Activated B cell treated with CpG ODN at 0.5 μM for 24 hours (primary cell): Measurements from ENCODE around the gene ZNF780B. TPM values are rescaled to one million over a fixed set of nuclear protein-coding genes. Genes with fewer than 3 reads are reported as not detected.
"Not testable (repeated sequence)": the region's sequence is repeated elsewhere in the genome, so short reads cannot be mapped to it uniquely, and the experiment has no call there.

ENCODE experiments used
- ATAC-seq: fragments of 200-7000 bp; cut with Tn5 transposase; one replicate; pipeline ENCODE4 v1.10.0; 2021; ENCODE audit warnings: low read depth, mild to moderate bottlenecking, moderate library complexity
- CTCF ChIA-PET: fragments of 350-600 bp; sonication (Branson Sonifier 250); formaldehyde crosslinking; loops from one replicate; lab custom pipeline; 2021; ENCODE audit warnings: antibody characterized with exemption; lab: Charles Lee
- POLR2A ChIA-PET: fragments of 350-600 bp; sonication (Branson Sonifier 250); formaldehyde crosslinking; loops from one replicate; lab custom pipeline; 2021; ENCODE audit warnings: antibody characterized with exemption; lab: Charles Lee
- DNase-seq: peaks from one replicate; pipeline ENCODE4 v3.0.0; 2022
- H3K27ac Mint-ChIP-seq: one replicate; pipeline ENCODE4 v1.8.0; 2020; ENCODE audit warnings: mixed read lengths
- H3K27me3 Mint-ChIP-seq: one replicate; pipeline ENCODE4 v1.8.0; 2021; ENCODE audit warnings: mixed read lengths
- H3K36me3 Mint-ChIP-seq: one replicate; pipeline ENCODE4 v1.8.0; 2021; ENCODE audit warnings: low read depth, mixed read lengths
- H3K4me1 Mint-ChIP-seq: one replicate; pipeline ENCODE4 v1.8.0; 2021; ENCODE audit warnings: mixed read lengths
- H3K4me3 Mint-ChIP-seq: one replicate; pipeline ENCODE4 v1.8.0; 2020; ENCODE audit warnings: mild to moderate bottlenecking, mixed read lengths
- H3K9me3 Mint-ChIP-seq: one replicate; pipeline ENCODE4 v1.8.0; 2020; ENCODE audit warnings: mixed read lengths
- intact Hi-C: fragments of 100-400 bp; cut with micrococcal nuclease; formaldehyde crosslinking; loops from one replicate; pipeline ENCODE4 v1.15.1; 2024
- total RNA-seq: library from RNA; stranded (reverse); gene quantifications from 2 replicates; pipeline ENCODE4 v1.2.3, GENCODE V29; 2022
- TF ChIP-seq, protein P1 (sequence below): fragments of 200-600 bp; IDR thresholded peaks from one replicate; pipeline ENCODE4 v1.8.0; 2022; ENCODE audit warnings: antibody characterized with exemption, mild to moderate bottlenecking

The ZNF780B gene
- total RNA-seq, 1 donor from 2014 or later = 51.1 TPM

DNA sequence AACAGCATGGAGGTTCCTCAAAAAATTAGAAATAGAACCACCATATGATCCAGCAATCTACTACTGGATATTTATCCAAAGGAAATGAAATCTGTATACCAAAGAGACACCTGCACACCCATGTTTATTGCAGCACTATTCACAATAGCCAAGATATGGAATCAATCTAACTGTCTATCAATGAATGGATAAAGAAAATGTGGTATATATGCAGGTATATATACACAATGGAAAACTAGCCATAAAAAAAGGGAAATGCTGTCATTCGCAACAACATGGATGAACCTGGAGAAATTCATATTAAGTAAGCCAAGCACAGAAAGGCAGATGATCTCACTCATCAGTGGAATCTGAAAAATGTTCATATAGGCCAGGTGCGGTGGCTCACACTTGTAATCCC lies 2.5 kb downstream of the ZNF780B start:
- intact Hi-C loops = no loop called here
- Mint-ChIP-seq H3K27ac (no peak overlapping the region), H3K4me3 (peak overlapping the region; percentile 33), H3K9me3 (peaks cover 9% of the 10 kb centered on the region), H3K27me3 (no peaks in the 10 kb centered on the region), H3K4me1 (peaks cover 48% of the 10 kb centered on the region), H3K36me3 (peaks cover 38% of the 10 kb centered on the region)
- TF ChIP-seq, protein P1, sequence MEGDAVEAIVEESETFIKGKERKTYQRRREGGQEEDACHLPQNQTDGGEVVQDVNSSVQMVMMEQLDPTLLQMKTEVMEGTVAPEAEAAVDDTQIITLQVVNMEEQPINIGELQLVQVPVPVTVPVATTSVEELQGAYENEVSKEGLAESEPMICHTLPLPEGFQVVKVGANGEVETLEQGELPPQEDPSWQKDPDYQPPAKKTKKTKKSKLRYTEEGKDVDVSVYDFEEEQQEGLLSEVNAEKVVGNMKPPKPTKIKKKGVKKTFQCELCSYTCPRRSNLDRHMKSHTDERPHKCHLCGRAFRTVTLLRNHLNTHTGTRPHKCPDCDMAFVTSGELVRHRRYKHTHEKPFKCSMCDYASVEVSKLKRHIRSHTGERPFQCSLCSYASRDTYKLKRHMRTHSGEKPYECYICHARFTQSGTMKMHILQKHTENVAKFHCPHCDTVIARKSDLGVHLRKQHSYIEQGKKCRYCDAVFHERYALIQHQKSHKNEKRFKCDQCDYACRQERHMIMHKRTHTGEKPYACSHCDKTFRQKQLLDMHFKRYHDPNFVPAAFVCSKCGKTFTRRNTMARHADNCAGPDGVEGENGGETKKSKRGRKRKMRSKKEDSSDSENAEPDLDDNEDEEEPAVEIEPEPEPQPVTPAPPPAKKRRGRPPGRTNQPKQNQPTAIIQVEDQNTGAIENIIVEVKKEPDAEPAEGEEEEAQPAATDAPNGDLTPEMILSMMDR = no peak
- no peak for DNase-seq
- POLR2A ChIA-PET = no interaction called here
- no peak for ATAC-seq
- CTCF ChIA-PET = no interaction called here

DNA sequence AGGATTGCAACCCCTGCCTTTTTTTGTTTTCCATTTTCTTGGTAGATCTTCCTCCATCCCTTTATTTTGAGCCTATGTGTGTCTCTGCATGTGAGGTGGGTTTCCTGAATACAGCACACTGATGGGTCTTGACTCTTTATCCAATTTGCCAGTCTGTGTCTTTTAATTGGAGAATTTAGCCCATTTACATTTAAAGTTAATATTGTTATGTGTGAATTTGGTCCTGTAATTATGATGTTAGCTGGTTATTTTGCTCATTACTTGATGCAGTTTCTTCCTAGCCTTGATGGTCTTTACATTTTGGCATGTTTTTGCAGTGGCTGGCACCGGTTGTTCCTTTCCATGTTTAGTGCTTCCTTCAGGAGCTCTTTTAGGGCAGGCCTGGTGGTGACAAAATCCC lies 14.3 kb downstream of the ZNF780B start:
- DNase-seq, CTCF ChIA-PET, H3K27me3 Mint-ChIP-seq, H3K27ac Mint-ChIP-seq, H3K4me1 Mint-ChIP-seq, ATAC-seq, H3K4me3 Mint-ChIP-seq, POLR2A ChIA-PET, intact Hi-C loops: not testable (repeated sequence)
- Mint-ChIP-seq H3K36me3 (peaks cover 42% of the 10 kb centered on the region), H3K9me3 (peaks cover 17% of the 10 kb centered on the region)

DNA sequence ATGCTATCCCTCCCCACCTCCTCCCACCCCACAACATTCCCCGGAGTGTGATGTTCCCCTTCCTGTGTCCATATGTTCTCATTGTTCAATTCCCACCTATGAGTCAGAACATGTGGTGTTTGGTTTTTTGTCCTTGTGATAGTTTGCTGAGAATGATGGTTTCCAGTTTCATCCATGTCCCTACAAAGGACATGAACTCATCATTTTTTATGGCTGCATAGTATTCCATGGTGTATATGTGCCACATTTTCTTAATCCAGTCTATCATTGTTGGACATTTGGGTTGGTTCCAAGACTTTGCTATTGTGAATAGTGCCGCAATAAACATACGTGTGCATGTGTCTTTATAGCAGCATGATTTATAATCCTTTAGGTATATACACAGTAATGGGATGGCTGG lies 18.0 kb downstream of the ZNF780B start:
- ATAC-seq, H3K27me3 Mint-ChIP-seq, CTCF ChIA-PET, POLR2A ChIA-PET, DNase-seq, intact Hi-C loops, H3K4me3 Mint-ChIP-seq, H3K4me1 Mint-ChIP-seq, H3K27ac Mint-ChIP-seq: not testable (repeated sequence)
- H3K36me3 Mint-ChIP-seq = peaks cover 31% of the 10 kb centered on the region
- peaks cover 34% of the 10 kb centered on the region for H3K9me3 Mint-ChIP-seq

DNA sequence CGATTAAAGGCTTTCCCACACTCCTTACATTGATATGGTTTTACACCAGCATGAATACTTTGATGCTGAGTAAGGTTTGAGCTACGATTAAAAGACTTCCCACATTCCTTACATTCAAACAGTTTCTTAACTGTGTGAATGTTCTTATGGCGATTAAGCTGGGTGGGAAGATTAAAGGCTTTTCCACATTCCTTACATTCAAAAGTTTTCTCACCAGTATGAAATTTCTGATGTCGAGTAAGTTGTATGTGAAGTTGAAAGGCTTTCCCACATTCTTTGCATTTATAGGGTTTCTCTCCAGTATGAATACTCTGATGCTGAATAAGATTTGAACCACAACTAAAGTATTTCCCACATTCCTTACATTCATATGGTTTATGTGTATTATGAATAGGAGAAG lies 20.0 kb downstream of the ZNF780B start:
- no peak for DNase-seq
- no peaks in the 10 kb centered on the region for H3K27me3 Mint-ChIP-seq
- TF ChIP-seq, protein P1 = no peak
- no peak overlapping the region for H3K4me3 Mint-ChIP-seq
- no peaks in the 10 kb centered on the region for H3K4me1 Mint-ChIP-seq
- POLR2A ChIA-PET = no interaction called here
- CTCF ChIA-PET = no interaction called here
- peaks cover 42% of the 10 kb centered on the region for H3K9me3 Mint-ChIP-seq
- intact Hi-C loops = no loop called here
- ATAC-seq = no peak
- no peak overlapping the region for H3K27ac Mint-ChIP-seq
- H3K36me3 Mint-ChIP-seq = peaks cover 35% of the 10 kb centered on the region

DNA sequence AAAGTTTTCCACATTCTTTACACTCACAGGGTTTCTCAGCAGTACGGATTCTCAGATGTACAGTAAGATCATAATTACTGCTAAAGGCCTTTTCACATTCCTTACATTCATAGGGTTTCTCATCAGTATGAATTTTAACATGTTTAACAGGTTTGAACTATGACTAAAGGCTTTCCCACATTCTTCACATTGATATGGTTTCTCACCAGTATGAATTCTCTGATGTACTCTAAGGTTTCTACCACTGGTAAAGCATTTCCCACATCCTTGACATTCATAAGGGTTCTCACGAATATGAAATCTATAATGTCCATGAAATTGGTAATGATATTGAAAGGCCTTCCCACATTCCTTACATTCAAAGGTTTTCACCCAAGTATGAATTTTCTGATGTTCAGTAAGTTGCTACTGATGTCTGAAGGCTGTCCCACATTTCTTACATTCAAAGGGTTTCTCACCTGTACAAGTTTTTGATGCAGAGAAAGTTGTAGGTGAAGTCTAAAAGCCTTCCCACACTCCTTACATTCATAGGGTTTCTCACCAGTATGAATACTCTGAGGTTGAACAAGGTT lies 22.0 kb downstream of the ZNF780B start:
- H3K4me1 Mint-ChIP-seq = no peaks in the 10 kb centered on the region
- no peak for DNase-seq
- H3K27me3 Mint-ChIP-seq = no peaks in the 10 kb centered on the region
- intact Hi-C loops = no loop called here
- ChIA-PET POLR2A (interaction anchor here (0.6 kb wide), 1 partner anchor 30 kb away, joined by 3 read pairs; no protein-coding TSS in a partner anchor), CTCF (no interaction called here)
- peaks cover 40% of the 10 kb centered on the region for H3K36me3 Mint-ChIP-seq
- ATAC-seq = no peak
- no peak overlapping the region for H3K4me3 Mint-ChIP-seq
- no peak overlapping the region for H3K27ac Mint-ChIP-seq
- peaks cover 50% of the 10 kb centered on the region for H3K9me3 Mint-ChIP-seq
- TF ChIP-seq, protein P1 = no peak

DNA sequence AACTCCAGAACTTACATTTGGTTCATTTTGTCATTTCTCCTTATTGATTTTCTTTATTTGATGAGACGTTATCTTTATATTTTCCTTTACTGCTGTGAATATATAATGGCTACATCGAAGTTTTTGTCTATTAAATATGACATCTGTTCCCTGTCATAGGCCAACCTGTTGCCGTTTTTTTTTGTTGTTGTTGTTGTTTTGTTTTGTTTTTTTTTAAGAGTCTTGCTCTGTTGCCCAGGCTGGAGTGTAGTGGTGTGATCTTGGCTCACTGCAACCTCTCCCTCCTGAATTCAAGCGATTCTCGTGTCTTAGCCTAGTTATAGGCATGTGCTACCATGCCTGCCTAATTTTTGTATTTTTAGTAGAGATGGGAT lies 29.4 kb downstream of the ZNF780B start:
- H3K9me3 Mint-ChIP-seq = peaks cover 34% of the 10 kb centered on the region
- intact Hi-C loops = no loop called here

More for the DNA sequence above, 29.4 kb downstream of the ZNF780B start:
- no peaks in the 10 kb centered on the region for H3K4me1 Mint-ChIP-seq
- ATAC-seq = no peak
- no peak overlapping the region for H3K4me3 Mint-ChIP-seq
- no peak overlapping the region for H3K27ac Mint-ChIP-seq
- H3K36me3 Mint-ChIP-seq = peaks cover 17% of the 10 kb centered on the region
- no peaks in the 10 kb centered on the region for H3K27me3 Mint-ChIP-seq
- ChIA-PET CTCF (no interaction called here), POLR2A (interaction anchor here (0.6 kb wide), 1 partner anchor 32 kb away, joined by 4 read pairs; no protein-coding TSS in a partner anchor)
- TF ChIP-seq, protein P1 = no peak
- DNase-seq = no peak
